ENCODE measurements around the gene B3GNT4. TPM values are rescaled to one million over a fixed set of nuclear protein-coding genes. Genes with fewer than 3 reads are reported as not detected.

B3GNT4 gene
- total and polyA plus RNA-seq, 2 of the 13 experiments (the other 11 are each of a cell fraction or from before 2014, with no cell fraction given), result 0.04 to 0.21 TPM

- Histone ChIP-seq H2AFZ (ENCODE audit: low read length) (no peak overlapping the region), H3K4me3 (replicated peaks in 1 of 3; ENCODE audit: insufficient read depth in 1 of 3, low read depth in 2 of 3, low read length in 3 of 3) (no peak overlapping the region), H3K9me3 (ENCODE audit: low read length) (no peaks in the 10 kb centered on the region), H3K79me2 (ENCODE audit: insufficient read depth, low read length) (no peaks in the 10 kb centered on the region), H3K4me1 (ENCODE audit: insufficient read depth, low read length) (0 out of 2 replicates have a peak, but pooled peaks cover 9% of the 10 kb centered on the region), H4K20me1 (ENCODE audit: insufficient read depth, low read length) (no peaks in the 10 kb centered on the region), H3K27ac (ENCODE audit: extremely low read length, insufficient read depth, low read length) (no peak overlapping the region), H3K36me3 (replicated peaks in 1 of 2; ENCODE audit: control insufficient read depth in 1 of 2, insufficient read depth in 2 of 2, low read length in 2 of 2) (no peaks in the 10 kb centered on the region), H3K27me3 (ENCODE audit: control insufficient read depth in 1 of 2, insufficient read depth in 2 of 2, low read length in 2 of 2) (peaks cover 0 to 8% of the 10 kb centered on the region in 2 experiments; a peak in 3 of 5 replicates), H3K4me2 (ENCODE audit: low read depth, low read length) (no peak overlapping the region), H3K9ac (ENCODE audit: insufficient read depth, low read depth, low read length) (no peak overlapping the region)
- ChIA-PET CTCF (ENCODE audit: low intra/inter-chr PET ratio, low total read pairs) (no interaction called here), POLR2A (no interaction called here)
- WGBS (ENCODE audit: low lambda C conversion rate), result 47% methylated on average over 4 of the region's 4 CpGs
- ATAC-seq, result peak; percentile 35; the same call in 1 of the 3 replicates
- DNase-seq (ENCODE audit: low spot score), result no peak
- in situ Hi-C loops (cut with HindIII; ENCODE audit: extremely low pct_ligation_motif_present, low pct_unique_long_range_greater_than_20kb), result no loop called here
- no TSS peak for BruUV-seq (replicated peaks)
- TF ChIP-seq STAG1 (CRISPR knock-in tag; IDR thresholded peaks at IDR 0.05) (peak; percentile 44), SNAI1 (CRISPR knock-in tag; IDR thresholded peaks at IDR 0.05; ENCODE audit: borderline replicate concordance) (no peak), CTCF (CRISPR knock-in tag; IDR thresholded peaks at IDR 0.05) (peak; percentile 29)
- intact Hi-C loops (cut with micrococcal nuclease; ENCODE audit: unreplicated experiment), result no loop called here
- no peak for FAIRE-seq
Observed at GRCh38 chr12:122159882-122160281, 43.6 kb upstream of the B3GNT4 start.

GRCh38 chr12:122160761-122161160, 42.7 kb upstream of the B3GNT4 start:
- no TSS peak for BruUV-seq (replicated peaks)
- Histone ChIP-seq H3K4me2 (ENCODE audit: low read depth, low read length) (no peak overlapping the region), H3K4me1 (ENCODE audit: insufficient read depth, low read length) (0 out of 2 replicates have a peak, but pooled peaks cover 9% of the 10 kb centered on the region), H3K9me3 (ENCODE audit: low read length) (no peaks in the 10 kb centered on the region), H3K4me3 (replicated peaks in 1 of 3; ENCODE audit: insufficient read depth in 1 of 3, low read depth in 2 of 3, low read length in 3 of 3) (no peak overlapping the region), H3K27ac (ENCODE audit: extremely low read length, insufficient read depth, low read length) (no peak overlapping the region), H4K20me1 (ENCODE audit: insufficient read depth, low read length) (no peaks in the 10 kb centered on the region), H3K27me3 (ENCODE audit: control insufficient read depth in 1 of 2, insufficient read depth in 2 of 2, low read length in 2 of 2) (peaks cover 0 to 4% of the 10 kb centered on the region in 2 experiments; a peak in 2 of 5 replicates), H3K79me2 (ENCODE audit: insufficient read depth, low read length) (no peaks in the 10 kb centered on the region), H2AFZ (ENCODE audit: low read length) (no peak overlapping the region), H3K36me3 (replicated peaks in 1 of 2; ENCODE audit: control insufficient read depth in 1 of 2, insufficient read depth in 2 of 2, low read length in 2 of 2) (no peaks in the 10 kb centered on the region), H3K9ac (ENCODE audit: insufficient read depth, low read depth, low read length) (no peak overlapping the region)
- WGBS (ENCODE audit: low lambda C conversion rate), result 44% methylated on average over 11 of the region's 11 CpGs
- intact Hi-C loops (cut with micrococcal nuclease; ENCODE audit: unreplicated experiment), result no loop called here
- FAIRE-seq, result no peak
- CTCF ChIA-PET (ENCODE audit: low intra/inter-chr PET ratio, low total read pairs), result no interaction called here
- POLR2A ChIA-PET, result no interaction called here
- no peak for ATAC-seq
- no peak for DNase-seq (ENCODE audit: low spot score)
- in situ Hi-C loops (cut with HindIII; ENCODE audit: extremely low pct_ligation_motif_present, low pct_unique_long_range_greater_than_20kb), result no loop called here
- TF ChIP-seq THAP11 (CRISPR knock-in tag; IDR thresholded peaks at IDR 0.05), result no peak
- TF ChIP-seq SSRP1 (CRISPR knock-in tag; IDR thresholded peaks at IDR 0.05), result no peak
- TF ChIP-seq RCOR2 (CRISPR knock-in tag; IDR thresholded peaks at IDR 0.05), result no peak
- no peak for TF ChIP-seq CAMTA2 (CRISPR knock-in tag; IDR thresholded peaks at IDR 0.05; ENCODE audit: borderline replicate concordance)
- TF ChIP-seq PREB (CRISPR knock-in tag; IDR thresholded peaks at IDR 0.05), result no peak
- no peak for TF ChIP-seq CEBPB (IDR thresholded peaks at IDR 0.05; ENCODE audit: borderline replicate concordance, low read depth, low read length)
- no peak for TF ChIP-seq ZBTB49 (CRISPR knock-in tag; IDR thresholded peaks at IDR 0.05; ENCODE audit: borderline replicate concordance)
- TF ChIP-seq ZNF589 (CRISPR knock-in tag; conservative IDR thresholded peaks at IDR 0.05), result no peak

Data from HepG2 (cell line).